DND-41 (cell line): Measurements from ENCODE around the gene ALDH6A1.

Source experiments
- ATAC-seq: fragments of 200-7000 bp; cut with Tn5 transposase; 3 replicates; pipeline ENCODE4 v1.9.1; 2021; ENCODE audit warnings: low read depth; ENCODE audit not compliant: insufficient read depth
- DNase-seq: peaks from one replicate; pipeline ENCODE4 v3.0.0-alpha.2; 2020
- H2AFZ ChIP-seq: 2 replicates; pipeline ENCODE4 v1.6.0; 2012; ENCODE audit warnings: low read depth, low read length
- H3K27ac ChIP-seq: 2 replicates; pipeline ENCODE4 v1.5.1; 2012; ENCODE audit warnings: low read length, inconsistent platforms
- H3K27me3 ChIP-seq: fragments of 200-600 bp; sonication (generic); 2 replicates; pipeline ENCODE4 v1.6.0; 2012; ENCODE audit warnings: low read length, mild to moderate bottlenecking, inconsistent platforms; ENCODE audit not compliant: insufficient read depth, poor library complexity
- H3K36me3 ChIP-seq: 2 replicates; pipeline ENCODE4 v1.5.1; 2012; ENCODE audit warnings: low read length, inconsistent platforms; ENCODE audit not compliant: insufficient read depth
- H3K4me1 ChIP-seq: 2 replicates; pipeline ENCODE4 v1.5.1; 2012; ENCODE audit warnings: mild to moderate bottlenecking, low read length; ENCODE audit not compliant: insufficient read depth
- H3K4me2 ChIP-seq: 2 replicates; pipeline ENCODE4 v1.6.0; 2012; ENCODE audit warnings: mild to moderate bottlenecking, moderate library complexity, low read length, inconsistent platforms; ENCODE audit not compliant: insufficient read depth
- H3K4me3 ChIP-seq, 2 experiments: fragments of 200-600 bp in 1 of 2; shearing (Covaris generic) in 1 of 2; 2 replicates each; pipeline ENCODE4 v1.5.1; 2012 to 2016; ENCODE audit warnings: inconsistent platforms in 2 of 2, low read length in 2 of 2, mild to moderate bottlenecking in 2 of 2, low read depth in 1 of 2, moderate library complexity in 1 of 2
- H3K79me2 ChIP-seq: 2 replicates; pipeline ENCODE4 v1.6.0; 2012; ENCODE audit warnings: low read length, inconsistent platforms; ENCODE audit not compliant: insufficient read depth
- H3K9ac ChIP-seq: 2 replicates; pipeline ENCODE4 v1.6.0; 2012; ENCODE audit warnings: low read depth, mild to moderate bottlenecking, inconsistent platforms, low read length, moderate library complexity
- H3K9me3 ChIP-seq: 2 replicates; pipeline ENCODE4 v1.5.1; 2012; ENCODE audit warnings: low read length, moderate library complexity, mild to moderate bottlenecking, inconsistent platforms; ENCODE audit not compliant: insufficient read depth, severe bottlenecking
- H4K20me1 ChIP-seq: 2 replicates; pipeline ENCODE4 v1.6.0; 2012; ENCODE audit warnings: low read length; ENCODE audit not compliant: insufficient read depth
- CTCF ChIP-seq: IDR thresholded peaks from 2 replicates; pipeline ENCODE4 v1.5.1; 2012; ENCODE audit warnings: borderline replicate concordance, low read length, moderate library complexity, mild to moderate bottlenecking; ENCODE audit not compliant: poor library complexity, severe bottlenecking; ENCODE audit errors: extremely low read depth
- EZH2 ChIP-seq: IDR thresholded peaks from 3 replicates; pipeline ENCODE4 v1.6.1; 2012; ENCODE audit warnings: borderline replicate concordance, low read depth, mild to moderate bottlenecking, moderate library complexity, low read length, inconsistent platforms; ENCODE audit not compliant: severe bottlenecking

The ALDH6A1 gene

GRCh38 chr14:74089251-74090020, 5.2 kb upstream of the ALDH6A1 start:
- Histone ChIP-seq H3K79me2 (peaks cover 56% of the 10 kb centered on the region), H3K4me1 (peaks cover 15% of the 10 kb centered on the region), H3K4me2 (no peak overlapping the region), H3K27ac (no peak overlapping the region), H3K4me3 (no peak overlapping the region), H3K9me3 (no peaks in the 10 kb centered on the region), H3K36me3 (peaks cover 24% of the 10 kb centered on the region), H3K9ac (no peak overlapping the region), H3K27me3 (no peaks in the 10 kb centered on the region), H2AFZ (no peak overlapping the region), H4K20me1 (no peaks in the 10 kb centered on the region; the same call in 1 of the 2 replicates)
- no peak for ATAC-seq
- TF ChIP-seq EZH2 (no peak), CTCF (no peak)
- DNase-seq, result no peak

GRCh38 chr14:74085828-74086227, 1.6 kb upstream of the ALDH6A1 start:
- peaks cover 2% of the 10 kb centered on the region for H3K36me3 ChIP-seq
- DNase-seq (no peak), ATAC-seq (no peak)
- peaks cover 66% of the 10 kb centered on the region for H3K79me2 ChIP-seq
- peak overlapping the region; percentile 82 for H3K4me2 ChIP-seq
- no peak for TF ChIP-seq EZH2
- TF ChIP-seq CTCF, result no peak
- H3K27ac ChIP-seq, result peak overlapping the region; percentile 86; the same call in 1 of the 2 replicates
- H4K20me1 ChIP-seq, result no peaks in the 10 kb centered on the region; the same call in 1 of the 2 replicates
- no peaks in the 10 kb centered on the region for H3K27me3 ChIP-seq
- H3K4me3 ChIP-seq, result peak overlapping the region; percentile 74; a peak in 3 of 4 replicates
- H2AFZ ChIP-seq, result peak overlapping the region; percentile 94; the same call in 1 of the 2 replicates
- peak overlapping the region; percentile 72 for H3K9ac ChIP-seq
- no peaks in the 10 kb centered on the region for H3K9me3 ChIP-seq
- H3K4me1 ChIP-seq, result peaks cover 29% of the 10 kb centered on the region

GRCh38 chr14:74085047-74085637, 889 bp upstream of the ALDH6A1 start:
- Histone ChIP-seq H3K36me3 (no peaks in the 10 kb centered on the region; the same call in 1 of the 2 replicates), H3K9ac (peak overlapping the region; percentile 72), H3K27ac (peak overlapping the region; percentile 86), H3K27me3 (no peaks in the 10 kb centered on the region), H3K4me2 (peak overlapping the region; percentile 82), H2AFZ (peak overlapping the region; percentile 94), H3K9me3 (no peaks in the 10 kb centered on the region), H4K20me1 (no peaks in the 10 kb centered on the region; the same call in 1 of the 2 replicates), H3K4me1 (peaks cover 29% of the 10 kb centered on the region), H3K79me2 (peaks cover 60% of the 10 kb centered on the region), H3K4me3 (peak overlapping the region; percentile 74)
- TF ChIP-seq EZH2 (no peak), CTCF (no peak)
- no peak for DNase-seq
- peak; percentile 9 for ATAC-seq
